Measurements from ENCODE around the gene CARD11.

DNA sequence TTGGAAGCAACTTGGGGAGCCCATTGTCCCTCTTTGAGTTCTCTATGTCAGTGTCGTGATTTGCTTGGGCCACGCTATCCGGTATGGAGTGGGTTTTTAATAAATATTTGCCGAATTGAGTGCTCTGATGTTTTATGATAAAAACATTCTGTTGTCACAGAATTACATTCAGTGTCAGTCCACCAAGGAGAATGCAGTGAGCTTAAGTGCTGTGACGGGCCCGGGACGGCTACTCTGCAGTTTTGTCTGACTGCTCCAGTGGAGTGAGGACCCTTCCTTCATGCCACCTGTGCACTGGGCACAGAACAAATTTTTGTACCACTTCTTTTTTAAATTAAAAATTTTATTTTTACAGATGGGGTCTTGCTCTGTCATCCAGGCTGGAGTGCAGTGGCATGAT, 76.0 kb downstream of the CARD11 start:
- TF ChIP-seq, protein P1, sequence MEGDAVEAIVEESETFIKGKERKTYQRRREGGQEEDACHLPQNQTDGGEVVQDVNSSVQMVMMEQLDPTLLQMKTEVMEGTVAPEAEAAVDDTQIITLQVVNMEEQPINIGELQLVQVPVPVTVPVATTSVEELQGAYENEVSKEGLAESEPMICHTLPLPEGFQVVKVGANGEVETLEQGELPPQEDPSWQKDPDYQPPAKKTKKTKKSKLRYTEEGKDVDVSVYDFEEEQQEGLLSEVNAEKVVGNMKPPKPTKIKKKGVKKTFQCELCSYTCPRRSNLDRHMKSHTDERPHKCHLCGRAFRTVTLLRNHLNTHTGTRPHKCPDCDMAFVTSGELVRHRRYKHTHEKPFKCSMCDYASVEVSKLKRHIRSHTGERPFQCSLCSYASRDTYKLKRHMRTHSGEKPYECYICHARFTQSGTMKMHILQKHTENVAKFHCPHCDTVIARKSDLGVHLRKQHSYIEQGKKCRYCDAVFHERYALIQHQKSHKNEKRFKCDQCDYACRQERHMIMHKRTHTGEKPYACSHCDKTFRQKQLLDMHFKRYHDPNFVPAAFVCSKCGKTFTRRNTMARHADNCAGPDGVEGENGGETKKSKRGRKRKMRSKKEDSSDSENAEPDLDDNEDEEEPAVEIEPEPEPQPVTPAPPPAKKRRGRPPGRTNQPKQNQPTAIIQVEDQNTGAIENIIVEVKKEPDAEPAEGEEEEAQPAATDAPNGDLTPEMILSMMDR (IDR thresholded peaks at IDR 0.05): no peak
- no peak for TF ChIP-seq EZH2 (IDR thresholded peaks at IDR 0.05; ENCODE audit: borderline replicate concordance, insufficient read depth, low read depth, low read length, poor library complexity, severe bottlenecking)
